ENCODE data around the gene CHST11. TPM values are rescaled to one million over a fixed set of nuclear protein-coding genes. Genes with fewer than 3 reads are reported as not detected.

Gene CHST11
- total and polyA plus RNA-seq, 2 of the 4 experiments (the other 2 are of a cell fraction) = 1.4 to 2.7 TPM

DNA sequence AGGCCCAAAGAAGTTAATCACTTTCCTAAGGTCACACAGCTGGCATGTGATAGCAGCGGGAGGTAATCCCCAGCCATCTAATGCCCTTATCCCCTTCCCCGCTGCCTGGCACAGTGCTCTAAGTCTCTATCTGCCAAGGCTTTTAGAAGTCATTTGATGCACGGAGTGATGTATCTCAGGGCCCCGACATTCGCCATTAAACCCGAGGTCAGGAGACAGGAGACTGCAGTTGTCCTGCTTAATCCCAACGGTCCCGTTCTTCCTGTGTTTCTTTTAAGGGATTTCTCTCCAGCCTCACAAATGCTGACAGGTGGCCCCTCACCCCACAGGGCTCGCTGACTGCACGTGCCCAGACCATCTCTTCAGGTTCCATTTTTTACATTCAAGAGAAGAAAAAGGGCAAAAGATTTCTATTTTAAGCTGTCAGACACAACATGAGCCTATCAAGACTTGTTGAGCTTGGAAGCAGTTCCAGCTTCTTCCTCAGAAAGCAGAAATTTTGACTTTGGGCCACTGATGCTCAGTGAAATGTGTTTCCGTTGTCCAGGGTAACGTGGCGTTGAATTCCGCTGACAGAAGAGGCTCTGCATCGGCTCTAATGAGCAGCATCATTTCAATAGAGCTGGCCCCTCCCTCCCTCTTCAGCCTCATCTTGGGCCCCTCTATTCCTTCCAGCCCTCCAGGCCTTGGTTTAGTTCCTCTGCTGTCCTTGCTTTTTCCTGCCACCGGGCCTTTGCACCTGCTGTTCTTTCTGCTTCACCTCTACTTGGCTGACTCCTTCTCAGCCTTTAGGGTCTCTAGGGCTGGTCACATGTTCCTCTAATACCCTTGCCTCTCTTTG, 171.5 kb downstream of the CHST11 start:
- Histone ChIP-seq H3K4me3 (ENCODE audit: insufficient read depth, low read depth, low read length) (no peak overlapping the region), H3K27ac (ENCODE audit: insufficient read depth, low read length) (no peak overlapping the region), H4K20me1 (ENCODE audit: insufficient read depth, low read length) (no peaks in the 10 kb centered on the region), H3K4ac (ENCODE audit: low read depth, low read length) (no peak overlapping the region), H3K4me2 (ENCODE audit: low read depth, low read length) (no peak overlapping the region), H3K14ac (replicated peaks; ENCODE audit: low read depth, low read length) (no peak overlapping the region), H2BK120ac (ENCODE audit: low read depth, low read length) (no peak overlapping the region), H2BK20ac (ENCODE audit: low read depth, low read length) (no peak overlapping the region), H3K36me3 (ENCODE audit: control insufficient read depth, insufficient read depth, low read length) (no peaks in the 10 kb centered on the region), H4K91ac (ENCODE audit: insufficient read depth, low read depth, low read length) (no peak overlapping the region), H3K9me3 (ENCODE audit: control insufficient read depth, insufficient read depth, low read length) (no peaks in the 10 kb centered on the region), H3K4me1 (ENCODE audit: control insufficient read depth, insufficient read depth, low read length) (no peaks in the 10 kb centered on the region; the same call in 1 of the 2 replicates), H4K8ac (ENCODE audit: low read depth in 2 of 2, low read length in 2 of 2) (no peak overlapping the region), H3K79me1 (ENCODE audit: low read depth in 1 of 2, low read length in 2 of 2) (no peaks in the 10 kb centered on the region), H3K9ac (ENCODE audit: low read depth, low read length) (no peak overlapping the region), H2AFZ (replicated peaks; ENCODE audit: low read length, poor library complexity) (no peak overlapping the region), H3K27me3 (ENCODE audit: control insufficient read depth, insufficient read depth, low read length) (peaks cover 12% of the 10 kb centered on the region), H4K5ac (ENCODE audit: low read depth, low read length) (no peak overlapping the region), H3K56ac (ENCODE audit: extremely low read depth, insufficient read depth, low read length) (no peak overlapping the region), H3K9me1 (ENCODE audit: insufficient read depth, low read length) (no peaks in the 10 kb centered on the region; the same call in 1 of the 2 replicates), H2BK15ac (ENCODE audit: low read depth, low read length) (no peak overlapping the region), H2AK9ac (replicated peaks; ENCODE audit: low read depth, low read length, poor library complexity) (no peak overlapping the region), H3K18ac (ENCODE audit: low read depth, low read length) (no peak overlapping the region), H3K23ac (ENCODE audit: low read depth, low read length) (no peak overlapping the region), H2AK5ac (ENCODE audit: low read depth, low read length) (no peak overlapping the region), H2BK5ac (ENCODE audit: low read depth, low read length, poor library complexity, severe bottlenecking) (no peak overlapping the region)
- in situ Hi-C loops (cut with MboI; ENCODE audit: low sequenced_read_pairs) (no loop called here), intact Hi-C loops (cut with micrococcal nuclease) (no loop called here), dilution Hi-C loops (cut with HindIII; ENCODE audit: low sequenced_read_pairs, unreplicated experiment) (no loop called here)
- DNase-seq (no peak), ATAC-seq (ENCODE audit: low read depth) (no peak)
- TF ChIP-seq, protein P1, sequence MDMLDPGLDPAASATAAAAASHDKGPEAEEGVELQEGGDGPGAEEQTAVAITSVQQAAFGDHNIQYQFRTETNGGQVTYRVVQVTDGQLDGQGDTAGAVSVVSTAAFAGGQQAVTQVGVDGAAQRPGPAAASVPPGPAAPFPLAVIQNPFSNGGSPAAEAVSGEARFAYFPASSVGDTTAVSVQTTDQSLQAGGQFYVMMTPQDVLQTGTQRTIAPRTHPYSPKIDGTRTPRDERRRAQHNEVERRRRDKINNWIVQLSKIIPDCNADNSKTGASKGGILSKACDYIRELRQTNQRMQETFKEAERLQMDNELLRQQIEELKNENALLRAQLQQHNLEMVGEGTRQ (IDR thresholded peaks at IDR 0.05; ENCODE audit: low read depth, low read length) = no peak
- TF ChIP-seq POLR2A (IDR thresholded peaks at IDR 0.05; ENCODE audit: low read depth, low read length) (no peak), FOS (IDR thresholded peaks at IDR 0.05; ENCODE audit: low read depth, low read length) (no peak), CHD1 (IDR thresholded peaks at IDR 0.05; ENCODE audit: low read depth, low read length) (no peak), MAZ (IDR thresholded peaks at IDR 0.05; ENCODE audit: borderline replicate concordance, low read depth, low read length) (no peak), RFX5 (IDR thresholded peaks at IDR 0.05; ENCODE audit: low read depth, low read length) (no peak), BHLHE40 (IDR thresholded peaks at IDR 0.05; ENCODE audit: low read depth, low read length) (no peak), NFE2L2 (IDR thresholded peaks at IDR 0.05; ENCODE audit: low read depth, low read length) (no peak), SMC3 (IDR thresholded peaks at IDR 0.05; ENCODE audit: low read depth, low read length) (no peak)
- TF ChIP-seq, protein P2, sequence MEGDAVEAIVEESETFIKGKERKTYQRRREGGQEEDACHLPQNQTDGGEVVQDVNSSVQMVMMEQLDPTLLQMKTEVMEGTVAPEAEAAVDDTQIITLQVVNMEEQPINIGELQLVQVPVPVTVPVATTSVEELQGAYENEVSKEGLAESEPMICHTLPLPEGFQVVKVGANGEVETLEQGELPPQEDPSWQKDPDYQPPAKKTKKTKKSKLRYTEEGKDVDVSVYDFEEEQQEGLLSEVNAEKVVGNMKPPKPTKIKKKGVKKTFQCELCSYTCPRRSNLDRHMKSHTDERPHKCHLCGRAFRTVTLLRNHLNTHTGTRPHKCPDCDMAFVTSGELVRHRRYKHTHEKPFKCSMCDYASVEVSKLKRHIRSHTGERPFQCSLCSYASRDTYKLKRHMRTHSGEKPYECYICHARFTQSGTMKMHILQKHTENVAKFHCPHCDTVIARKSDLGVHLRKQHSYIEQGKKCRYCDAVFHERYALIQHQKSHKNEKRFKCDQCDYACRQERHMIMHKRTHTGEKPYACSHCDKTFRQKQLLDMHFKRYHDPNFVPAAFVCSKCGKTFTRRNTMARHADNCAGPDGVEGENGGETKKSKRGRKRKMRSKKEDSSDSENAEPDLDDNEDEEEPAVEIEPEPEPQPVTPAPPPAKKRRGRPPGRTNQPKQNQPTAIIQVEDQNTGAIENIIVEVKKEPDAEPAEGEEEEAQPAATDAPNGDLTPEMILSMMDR (conservative IDR thresholded peaks at IDR 0.05; ENCODE audit: low read depth, low read length) = no peak
- ChIA-PET POLR2A (ENCODE audit: unreplicated experiment) (no interaction called here), CTCF (no interaction called here)
- 62% methylated on average over 8 of the region's 16 CpGs; no CpG with 5 or more reads in 1 of the 2 experiments for WGBS, 2 experiments (ENCODE audit: extremely low coverage in 2 of 2, insufficient read length in 1 of 2)
- no TSS peak for BruUV-seq (replicated peaks)
